Gastrocnemius medialis (tissue), 4 donors: ENCODE measurements around the gene TRIM67.

Experiments
- POLR2A ChIP-seq, 2 donors: fragments of 450-650 bp; IDR thresholded peaks; one replicate each; pipeline ENCODE4 v1.6.1; 2017; ENCODE audit warnings: antibody characterized with exemption in 2 of 2, mild to moderate bottlenecking in 2 of 2, moderate library complexity in 2 of 2
- TF ChIP-seq, protein P1 (sequence below), 5 experiments: fragments of 450-650 bp in 3 of 5; fragments of 200-600 bp in 2 of 5; sonication (generic) in 2 of 5; IDR thresholded peaks in 4 of 5; conservative IDR thresholded peaks in 1 of 5; 1 replicate in 4 of 5; 2 replicates in 1 of 5; pipeline ENCODE4 v1.5.1; 2016 to 2019; ENCODE audit warnings: antibody characterized with exemption in 5 of 5, mild to moderate bottlenecking in 3 of 5, moderate library complexity in 3 of 5

DNA sequence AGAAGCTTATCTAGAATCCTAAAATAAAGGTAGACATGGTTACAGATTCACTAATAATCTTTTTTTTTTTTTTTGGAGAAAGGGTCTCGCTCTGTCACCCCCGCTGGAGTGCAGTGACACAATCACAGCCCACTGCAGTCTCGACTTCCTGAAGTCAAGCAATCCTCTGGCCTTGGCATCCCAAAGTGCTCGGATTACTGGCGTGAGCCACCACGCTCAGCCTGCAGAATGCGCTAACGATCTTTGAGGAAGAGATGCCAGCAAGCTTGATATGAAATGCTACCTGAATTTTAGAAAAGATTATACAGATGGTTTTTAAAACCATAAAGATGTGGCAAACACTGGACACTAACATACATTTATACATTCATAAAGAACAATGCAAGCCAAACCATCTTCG, 75.1 kb downstream of the TRIM67 start:
- TF ChIP-seq, protein P1, sequence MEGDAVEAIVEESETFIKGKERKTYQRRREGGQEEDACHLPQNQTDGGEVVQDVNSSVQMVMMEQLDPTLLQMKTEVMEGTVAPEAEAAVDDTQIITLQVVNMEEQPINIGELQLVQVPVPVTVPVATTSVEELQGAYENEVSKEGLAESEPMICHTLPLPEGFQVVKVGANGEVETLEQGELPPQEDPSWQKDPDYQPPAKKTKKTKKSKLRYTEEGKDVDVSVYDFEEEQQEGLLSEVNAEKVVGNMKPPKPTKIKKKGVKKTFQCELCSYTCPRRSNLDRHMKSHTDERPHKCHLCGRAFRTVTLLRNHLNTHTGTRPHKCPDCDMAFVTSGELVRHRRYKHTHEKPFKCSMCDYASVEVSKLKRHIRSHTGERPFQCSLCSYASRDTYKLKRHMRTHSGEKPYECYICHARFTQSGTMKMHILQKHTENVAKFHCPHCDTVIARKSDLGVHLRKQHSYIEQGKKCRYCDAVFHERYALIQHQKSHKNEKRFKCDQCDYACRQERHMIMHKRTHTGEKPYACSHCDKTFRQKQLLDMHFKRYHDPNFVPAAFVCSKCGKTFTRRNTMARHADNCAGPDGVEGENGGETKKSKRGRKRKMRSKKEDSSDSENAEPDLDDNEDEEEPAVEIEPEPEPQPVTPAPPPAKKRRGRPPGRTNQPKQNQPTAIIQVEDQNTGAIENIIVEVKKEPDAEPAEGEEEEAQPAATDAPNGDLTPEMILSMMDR (IDR thresholded peaks at IDR 0.05 in 4 of 5, conservative IDR thresholded peaks at IDR 0.05 in 1 of 5): no peak
- no peak for TF ChIP-seq POLR2A (IDR thresholded peaks at IDR 0.05)
